GM21423 (cell line): ENCODE data around the gene RASD2.

ENCODE experiments used
- ATAC-seq: cut with Tn5 transposase; IDR thresholded peaks from one replicate; pipeline ENCODE4 v1.9.1; 2021; ENCODE audit warnings: mild to moderate bottlenecking, moderate library complexity; ENCODE audit not compliant: unreplicated experiment

RASD2 gene

DNA sequence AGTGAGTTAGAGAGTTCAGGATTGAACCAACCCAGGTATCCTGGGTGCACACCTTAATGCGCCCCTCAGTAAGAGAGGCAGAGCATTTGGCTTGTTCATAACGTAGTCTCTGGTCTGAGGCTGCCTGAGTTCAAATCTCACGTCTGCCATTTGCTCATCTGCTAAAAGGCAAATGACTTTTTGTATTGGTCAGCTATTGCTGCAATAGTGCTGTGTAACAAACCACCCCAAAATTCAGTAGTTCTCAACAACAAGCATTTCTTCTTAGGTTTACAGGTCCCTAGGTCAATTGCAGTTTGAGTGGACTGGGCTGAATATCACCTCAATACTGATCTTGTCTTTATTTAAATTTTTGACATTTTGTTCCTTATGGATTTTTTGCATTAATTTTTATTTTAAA is 18.1 kb downstream of the RASD2 start:
- no peak for ATAC-seq

- ATAC-seq, result no peak
Measured at GRCh38 chr22:35559354-35560005, 18.8 kb downstream of the RASD2 start.

DNA sequence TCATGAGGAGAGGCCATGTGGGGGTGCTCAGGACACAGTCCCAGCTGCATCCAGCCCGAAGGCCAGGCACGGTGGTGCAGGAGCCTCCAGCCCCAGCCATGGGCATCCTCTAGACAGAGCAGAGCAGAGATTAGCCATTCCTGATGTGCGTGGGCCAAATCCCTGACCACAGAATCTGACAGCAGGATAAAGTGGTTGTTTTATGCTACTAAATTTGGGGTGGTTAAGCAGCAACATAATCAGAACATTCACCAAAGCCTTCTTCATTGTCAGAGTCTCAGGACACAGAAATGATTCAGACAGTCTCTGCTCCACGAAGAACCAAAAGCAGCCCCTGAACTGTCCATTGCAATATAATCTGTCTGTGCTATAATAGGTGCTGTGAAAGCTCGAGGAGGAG is 19.7 kb downstream of the RASD2 start:
- ATAC-seq, result no peak

DNA sequence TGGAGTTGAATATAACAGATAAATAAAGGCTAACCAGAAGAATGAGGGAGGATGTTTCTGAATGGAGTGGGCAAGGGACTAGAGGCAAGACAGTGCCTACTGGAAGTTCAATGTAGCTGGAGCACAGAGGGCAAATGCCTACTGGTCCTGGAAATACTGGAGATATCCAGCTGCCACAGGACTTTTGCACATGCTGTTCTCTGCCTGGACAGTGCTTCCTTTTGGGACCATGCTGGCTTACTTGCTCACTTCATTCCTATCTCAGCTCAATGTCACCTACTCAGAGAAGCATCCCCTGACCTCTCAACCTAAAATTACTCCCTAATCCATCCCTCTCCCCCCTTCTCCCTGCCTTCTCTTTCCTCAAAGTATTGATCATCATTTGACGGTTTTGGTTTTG is 20.2 kb downstream of the RASD2 start:
- ATAC-seq, result no peak

GRCh38 chr22:35561796-35562526 is 21.3 kb downstream of the RASD2 start:
- ATAC-seq, result no peak

GRCh38 chr22:35563211-35563610 is 22.6 kb downstream of the RASD2 start:
- ATAC-seq, result no peak

DNA sequence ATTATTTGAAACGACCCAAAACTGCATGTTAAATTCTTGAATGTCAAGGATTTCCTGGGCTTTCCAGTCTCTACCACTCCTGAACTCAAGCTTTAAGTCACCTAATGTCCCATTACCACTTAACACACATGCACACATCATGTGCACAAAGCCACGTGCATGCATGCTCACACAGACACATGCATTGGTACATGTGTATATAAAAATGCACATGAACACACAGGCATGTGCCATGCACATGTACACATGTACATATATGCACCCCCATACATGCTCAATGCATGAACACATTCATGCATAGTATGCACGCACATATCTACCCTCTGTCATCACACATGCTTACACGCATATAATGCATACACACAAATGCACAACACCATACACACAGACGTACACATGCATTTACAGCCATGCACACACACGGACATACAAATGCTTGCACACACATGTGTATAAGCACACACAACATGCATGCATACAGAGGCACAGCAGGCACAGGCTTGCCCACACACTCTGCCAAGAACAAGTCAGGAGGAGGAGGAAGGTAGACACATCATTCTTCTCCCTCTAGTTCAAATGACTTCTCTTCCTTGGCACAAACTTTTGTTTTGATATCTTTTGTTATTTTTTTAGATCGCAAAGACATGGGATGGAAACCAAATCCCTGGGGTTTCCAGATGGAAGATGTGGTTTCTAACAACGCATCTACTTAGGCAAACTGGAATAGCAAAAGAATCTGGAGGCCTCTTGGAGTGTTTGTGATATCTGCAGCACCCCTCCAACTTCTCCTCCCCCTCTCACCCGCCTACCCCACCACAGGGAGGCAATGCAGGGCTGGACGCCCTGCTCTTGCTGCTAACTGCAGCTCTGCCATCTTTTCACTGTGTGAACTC is 24.6 kb downstream of the RASD2 start:
- no peak for ATAC-seq

- ATAC-seq, result no peak
Measured at GRCh38 chr22:35567351-35568141, 26.9 kb downstream of the RASD2 start.

GRCh38 chr22:35568751-35569739 is 28.4 kb downstream of the RASD2 start:
- no peak for ATAC-seq

DNA sequence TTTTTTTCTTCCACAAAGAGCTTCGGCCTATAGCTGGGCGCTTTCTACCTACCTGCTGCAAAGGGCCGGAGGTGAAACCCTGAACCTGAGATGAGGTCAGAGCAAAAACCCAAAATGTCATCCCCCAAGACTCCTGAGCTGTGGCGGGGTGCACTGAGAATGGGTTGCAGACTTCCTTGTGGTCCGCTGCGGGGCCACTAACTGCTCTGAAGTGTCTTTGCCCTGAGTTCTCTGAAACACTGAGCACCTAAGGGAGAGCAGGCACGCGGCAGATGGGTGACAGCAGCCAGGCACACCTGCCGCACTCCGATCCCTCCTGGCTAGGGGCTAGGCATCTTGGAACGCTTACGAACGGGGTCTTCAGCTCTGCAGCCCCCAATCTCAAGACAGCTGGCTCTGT is 29.3 kb downstream of the RASD2 start:
- ATAC-seq, result no peak

- no peak for ATAC-seq
Measured at GRCh38 chr22:35570686-35571194, 30.1 kb downstream of the RASD2 start.

GRCh38 chr22:35572556-35572955 is 31.9 kb downstream of the RASD2 start:
- no peak for ATAC-seq

GRCh38 chr22:35575116-35575748 is 34.6 kb downstream of the RASD2 start:
- no peak for ATAC-seq

DNA sequence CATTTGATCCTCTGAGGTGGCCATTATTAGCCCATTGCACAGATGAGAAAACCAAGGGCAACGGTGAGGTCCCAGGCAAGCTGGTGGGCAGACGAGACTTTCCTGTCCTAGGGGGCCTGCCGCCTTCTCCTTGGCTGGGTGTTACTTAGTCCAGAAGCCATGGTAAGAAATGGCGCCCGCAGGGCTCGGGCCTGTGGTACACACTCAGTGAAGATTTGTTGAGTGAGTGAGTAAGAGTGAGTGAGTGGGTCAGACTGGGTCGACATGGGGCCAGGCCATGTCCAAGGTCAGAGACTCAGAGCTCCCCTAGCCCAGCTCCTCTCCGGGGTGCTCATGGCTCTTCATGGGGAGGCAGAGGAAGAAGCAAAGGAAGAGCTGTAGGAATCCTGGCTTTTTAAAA is 36.0 kb downstream of the RASD2 start:
- ATAC-seq, result no peak

- ATAC-seq, result no peak
Measured at GRCh38 chr22:35577799-35578659, 37.4 kb downstream of the RASD2 start.

GRCh38 chr22:35578836-35579575 is 38.4 kb downstream of the RASD2 start:
- ATAC-seq, result no peak

DNA sequence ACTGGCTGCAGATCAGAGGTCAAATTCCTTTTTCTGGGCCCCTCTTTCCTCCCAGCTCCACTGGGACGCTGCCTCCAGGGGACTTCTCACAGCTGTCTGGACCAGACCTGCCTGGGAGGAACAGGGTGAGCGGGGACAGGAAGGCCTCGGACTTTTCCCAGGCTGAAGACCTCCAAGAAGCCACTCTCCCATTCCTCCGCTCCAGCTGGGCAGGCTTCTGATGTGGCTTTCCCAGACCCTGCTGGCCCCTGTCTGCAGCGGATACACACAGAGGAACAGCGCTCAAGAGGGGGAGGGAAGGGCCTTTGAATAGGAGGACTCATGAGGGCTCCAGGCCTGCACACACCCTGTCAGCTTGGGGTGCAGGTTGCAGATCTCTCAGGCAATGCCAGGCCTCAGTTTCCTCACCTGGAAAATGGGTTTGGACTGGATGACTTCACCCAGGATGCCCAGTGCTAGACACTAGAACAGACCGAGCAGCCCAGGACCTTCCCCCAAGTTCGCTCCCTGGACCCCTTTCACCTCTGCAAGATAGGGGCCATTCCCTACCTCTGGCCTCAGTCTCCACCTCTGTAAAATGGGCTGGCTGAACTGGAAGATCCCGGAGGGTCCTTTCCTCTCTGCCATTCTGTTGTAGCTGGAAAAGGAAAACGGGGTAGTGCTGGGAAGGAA is 39.9 kb downstream of the RASD2 start:
- no peak for ATAC-seq
